ENCODE results near the gene PLPPR1.

Gene PLPPR1

GRCh38 chr9:101191723-101192122 lies 163.2 kb downstream of the PLPPR1 start:
- H3K27me3 ChIP-seq: no peaks in the 10 kb centered on the region

GRCh38 chr9:101197026-101197425 lies 168.5 kb downstream of the PLPPR1 start:
- Histone ChIP-seq H3K9ac (no peak overlapping the region), H4K20me1 (no peaks in the 10 kb centered on the region), H3K9me3 (no peaks in the 10 kb centered on the region), H3K4me2 (no peak overlapping the region), H3K4me3 (no peak overlapping the region), H3K4me1 (no peaks in the 10 kb centered on the region), H3K36me3 (no peaks in the 10 kb centered on the region), H3K27ac (no peak overlapping the region), H3K27me3 (no peaks in the 10 kb centered on the region)
- TF ChIP-seq Cebpa-rat (IDR thresholded peaks at IDR 0.05): no peak

More at GRCh38 chr9:101191723-101192122, 163.2 kb downstream of the PLPPR1 start:
- TF ChIP-seq Cebpa-rat (IDR thresholded peaks at IDR 0.05): no peak
- Histone ChIP-seq H4K20me1 (no peaks in the 10 kb centered on the region), H3K9me3 (no peaks in the 10 kb centered on the region), H3K4me3 (no peak overlapping the region), H3K36me3 (no peaks in the 10 kb centered on the region), H3K4me2 (no peak overlapping the region), H3K9ac (no peak overlapping the region), H3K4me1 (no peaks in the 10 kb centered on the region), H3K27ac (no peak overlapping the region)

- no peaks in the 10 kb centered on the region for H3K9me3 ChIP-seq
- H3K4me1 ChIP-seq: no peaks in the 10 kb centered on the region
- no peak overlapping the region for H3K27ac ChIP-seq
- H3K4me2 ChIP-seq: no peak overlapping the region
- no peaks in the 10 kb centered on the region for H3K27me3 ChIP-seq
- no peak overlapping the region for H3K9ac ChIP-seq
- TF ChIP-seq Cebpa-rat (IDR thresholded peaks at IDR 0.05): no peak
- no peaks in the 10 kb centered on the region for H3K36me3 ChIP-seq
- no peaks in the 10 kb centered on the region for H4K20me1 ChIP-seq
- H3K4me3 ChIP-seq: no peak overlapping the region
Observed at GRCh38 chr9:101200852-101201251, 172.3 kb downstream of the PLPPR1 start.

GRCh38 chr9:101201630-101202029 lies 173.1 kb downstream of the PLPPR1 start:
- TF ChIP-seq Cebpa-rat (IDR thresholded peaks at IDR 0.05): no peak
- Histone ChIP-seq H3K36me3 (no peaks in the 10 kb centered on the region), H3K9ac (no peak overlapping the region), H3K4me2 (no peak overlapping the region), H3K4me1 (no peaks in the 10 kb centered on the region), H4K20me1 (no peaks in the 10 kb centered on the region), H3K9me3 (no peaks in the 10 kb centered on the region), H3K27me3 (no peaks in the 10 kb centered on the region), H3K4me3 (no peak overlapping the region), H3K27ac (no peak overlapping the region)

- TF ChIP-seq Cebpa-rat (IDR thresholded peaks at IDR 0.05): no peak
- Histone ChIP-seq H4K20me1 (no peaks in the 10 kb centered on the region), H3K36me3 (no peaks in the 10 kb centered on the region), H3K9me3 (no peaks in the 10 kb centered on the region), H3K27me3 (no peaks in the 10 kb centered on the region), H3K9ac (no peak overlapping the region), H3K4me3 (no peak overlapping the region), H3K4me1 (no peaks in the 10 kb centered on the region), H3K4me2 (no peak overlapping the region), H3K27ac (no peak overlapping the region)
Observed at GRCh38 chr9:101209670-101210069, 181.1 kb downstream of the PLPPR1 start.

- no peak overlapping the region for H3K4me3 ChIP-seq
- no peak overlapping the region for H3K4me2 ChIP-seq
- H3K27me3 ChIP-seq: no peaks in the 10 kb centered on the region
- no peaks in the 10 kb centered on the region for H3K36me3 ChIP-seq
- no peaks in the 10 kb centered on the region for H3K9me3 ChIP-seq
- TF ChIP-seq Cebpa-rat (IDR thresholded peaks at IDR 0.05): no peak
- no peaks in the 10 kb centered on the region for H3K4me1 ChIP-seq
- H4K20me1 ChIP-seq: no peaks in the 10 kb centered on the region
- no peak overlapping the region for H3K9ac ChIP-seq
- H3K27ac ChIP-seq: no peak overlapping the region
Observed at GRCh38 chr9:101212661-101213060, 184.1 kb downstream of the PLPPR1 start.

- H3K36me3 ChIP-seq: no peaks in the 10 kb centered on the region
- H3K27me3 ChIP-seq: no peaks in the 10 kb centered on the region
- H3K27ac ChIP-seq: no peak overlapping the region
- no peak overlapping the region for H3K4me2 ChIP-seq
- H3K4me1 ChIP-seq: no peaks in the 10 kb centered on the region
- no peak overlapping the region for H3K4me3 ChIP-seq
- TF ChIP-seq Cebpa-rat (IDR thresholded peaks at IDR 0.05): no peak
- H3K9me3 ChIP-seq: no peaks in the 10 kb centered on the region
- H3K9ac ChIP-seq: no peak overlapping the region
- no peaks in the 10 kb centered on the region for H4K20me1 ChIP-seq
Observed at GRCh38 chr9:101219030-101219429, 190.5 kb downstream of the PLPPR1 start.

- TF ChIP-seq Cebpa-rat (IDR thresholded peaks at IDR 0.05): no peak
- H3K36me3 ChIP-seq: no peaks in the 10 kb centered on the region
- no peaks in the 10 kb centered on the region for H3K4me1 ChIP-seq
Observed at GRCh38 chr9:101220341-101220740, 191.8 kb downstream of the PLPPR1 start.

GRCh38 chr9:101225271-101225670 lies 196.7 kb downstream of the PLPPR1 start:
- no peak for TF ChIP-seq Cebpa-rat (IDR thresholded peaks at IDR 0.05)
- Histone ChIP-seq H3K27me3 (no peaks in the 10 kb centered on the region), H3K9me3 (peaks cover 5% of the 10 kb centered on the region; the same call in 1 of the 2 replicates), H3K4me2 (no peak overlapping the region), H4K20me1 (no peaks in the 10 kb centered on the region), H3K4me3 (no peak overlapping the region), H3K27ac (no peak overlapping the region), H3K36me3 (no peaks in the 10 kb centered on the region), H3K9ac (no peak overlapping the region), H3K4me1 (peaks cover 2% of the 10 kb centered on the region)

More at GRCh38 chr9:101220341-101220740, 191.8 kb downstream of the PLPPR1 start:
- H3K27me3 ChIP-seq: no peaks in the 10 kb centered on the region
- H3K9ac ChIP-seq: no peak overlapping the region
- H3K4me3 ChIP-seq: no peak overlapping the region
- H3K4me2 ChIP-seq: no peak overlapping the region
- no peaks in the 10 kb centered on the region for H3K9me3 ChIP-seq
- H4K20me1 ChIP-seq: no peaks in the 10 kb centered on the region
- H3K27ac ChIP-seq: no peak overlapping the region

GRCh38 chr9:101226161-101226560 lies 197.6 kb downstream of the PLPPR1 start:
- peaks cover 9% of the 10 kb centered on the region for H3K4me1 ChIP-seq
- no peak overlapping the region for H3K27ac ChIP-seq
- no peak overlapping the region for H3K4me3 ChIP-seq
- H3K9me3 ChIP-seq: peaks cover 5% of the 10 kb centered on the region; the same call in 1 of the 2 replicates
- H3K9ac ChIP-seq: no peak overlapping the region
- H3K27me3 ChIP-seq: no peaks in the 10 kb centered on the region
- no peaks in the 10 kb centered on the region for H4K20me1 ChIP-seq
- no peak overlapping the region for H3K4me2 ChIP-seq
- no peak for TF ChIP-seq Cebpa-rat (IDR thresholded peaks at IDR 0.05)
- no peaks in the 10 kb centered on the region for H3K36me3 ChIP-seq

- no peaks in the 10 kb centered on the region for H3K27me3 ChIP-seq
- peaks cover 5% of the 10 kb centered on the region; the same call in 1 of the 2 replicates for H3K9me3 ChIP-seq
- H3K36me3 ChIP-seq: no peaks in the 10 kb centered on the region
- no peak for TF ChIP-seq Cebpa-rat (IDR thresholded peaks at IDR 0.05)
- H3K4me2 ChIP-seq: no peak overlapping the region
- H4K20me1 ChIP-seq: no peaks in the 10 kb centered on the region
- no peak overlapping the region for H3K4me3 ChIP-seq
- H3K4me1 ChIP-seq: peaks cover 9% of the 10 kb centered on the region
- no peak overlapping the region for H3K27ac ChIP-seq
- no peak overlapping the region for H3K9ac ChIP-seq
Observed at GRCh38 chr9:101226803-101227202, 198.3 kb downstream of the PLPPR1 start.
